Smooth muscle cell (in vitro differentiated cells): ENCODE results near the gene ERF. TPM values are rescaled to one million over a fixed set of nuclear protein-coding genes. Genes with fewer than 3 reads are reported as not detected.

Source experiments
- DNase-seq: peaks from one replicate; lab custom pipeline; 2025; ENCODE audit not compliant: unreplicated experiment; lab: John Stamatoyannopoulos, UW
- H2AFZ ChIP-seq: fragments of 200-600 bp; sonication (generic); 2 replicates; pipeline ENCODE4 v1.6.0; 2016; ENCODE audit warnings: antibody characterized with exemption, low read depth, mild to moderate bottlenecking
- H3F3A ChIP-seq: fragments of 200-600 bp; sonication (generic); 2 replicates; pipeline ENCODE4 v1.6.0; 2017; ENCODE audit warnings: antibody characterized with exemption, low read depth
- H3K27ac ChIP-seq: fragments of 200-600 bp; sonication (generic); 2 replicates; pipeline ENCODE4 v1.5.1; 2016; ENCODE audit warnings: low read depth, mild to moderate bottlenecking
- H3K27me3 ChIP-seq: fragments of 200-600 bp; sonication (generic); 2 replicates; pipeline ENCODE4 v1.6.1; 2016; ENCODE audit warnings: low read depth, mild to moderate bottlenecking
- H3K36me3 ChIP-seq: fragments of 200-600 bp; sonication (generic); 2 replicates; pipeline ENCODE4 v1.5.1; 2016; ENCODE audit warnings: low read depth
- H3K4me1 ChIP-seq: fragments of 200-600 bp; sonication (generic); 2 replicates; pipeline ENCODE4 v1.5.1; 2016; ENCODE audit warnings: low read depth
- H3K4me2 ChIP-seq: fragments of 200-600 bp; sonication (generic); 2 replicates; pipeline ENCODE4 v1.6.0; 2016; ENCODE audit warnings: mild to moderate bottlenecking
- H3K4me3 ChIP-seq: fragments of 200-600 bp; sonication (generic); 2 replicates; pipeline ENCODE4 v1.5.1; 2016; ENCODE audit warnings: mild to moderate bottlenecking
- H3K79me2 ChIP-seq: fragments of 200-600 bp; sonication (generic); 2 replicates; pipeline ENCODE4 v1.6.0; 2016; ENCODE audit warnings: low read depth, mild to moderate bottlenecking
- H3K9ac ChIP-seq: fragments of 200-600 bp; sonication (generic); 2 replicates; pipeline ENCODE4 v1.6.0; 2016; ENCODE audit warnings: low read depth
- H3K9me3 ChIP-seq: fragments of 200-600 bp; sonication (generic); replicated peaks from 2 replicates; pipeline ENCODE4 v1.5.1; 2016; ENCODE audit warnings: low read depth
- H4K20me1 ChIP-seq: fragments of 200-600 bp; sonication (generic); 2 replicates; pipeline ENCODE4 v1.6.0; 2016; ENCODE audit warnings: low read depth
- WGBS: methylation state at CpG from one replicate; pipeline ENCODE4 v1.1.7; 2016; ENCODE audit warnings: low lambda C conversion rate; 5-methylcytosine and 5-hydroxymethylcytosine counted together
- polyA plus RNA-seq: library from polyadenylated mRNA; unstranded; fragments of >200 nt; fragmentation: Nextera tagmentation; extraction: Ambion mirVana; gene quantifications from 2 replicates; pipeline ENCODE4 v1.2.1, GENCODE V29; 2016
- total RNA-seq: library from RNA; depleted of rRNA; stranded (reverse); fragments of >200 nt; gene quantifications from 2 replicates; pipeline ENCODE4 v1.2.3, GENCODE V29; 2014
- TF ChIP-seq, protein P1 (sequence below): fragments of 200-600 bp; sonication (generic); IDR thresholded peaks from 2 replicates; pipeline ENCODE4 v1.5.1; 2017; ENCODE audit warnings: borderline replicate concordance, mild to moderate bottlenecking, antibody characterized with exemption; ENCODE audit not compliant: insufficient read depth, poor library complexity, severe bottlenecking

ERF gene
- total and polyA plus RNA-seq, 2 experiments from 2014 or later: 14.9 to 20.5 TPM

DNA sequence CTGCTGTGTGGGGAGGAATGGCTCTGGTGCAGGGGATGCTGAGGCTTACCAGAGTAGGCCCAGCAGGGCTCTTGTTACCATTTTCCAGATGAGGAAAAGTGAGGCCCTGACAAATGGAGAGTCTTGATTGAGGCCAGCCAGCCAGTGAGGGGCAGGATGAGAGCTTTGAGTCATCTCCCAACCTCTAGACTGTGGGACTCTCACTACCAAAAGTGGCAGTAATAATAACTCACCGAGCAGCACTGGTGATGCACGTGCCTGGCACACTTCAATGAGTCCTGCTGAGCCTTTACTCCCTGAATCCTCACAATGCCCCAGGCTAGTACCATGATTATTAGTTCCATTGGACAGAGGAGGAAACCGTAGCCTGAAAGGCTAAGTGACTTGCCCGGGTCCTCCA, 21.9 kb upstream of the ERF start:
- H3K4me1 ChIP-seq: peaks cover 23% of the 10 kb centered on the region
- peaks cover 36% of the 10 kb centered on the region for H4K20me1 ChIP-seq
- H3K4me3 ChIP-seq: no peak overlapping the region
- H3K9me3 ChIP-seq: no peaks in the 10 kb centered on the region
- no peaks in the 10 kb centered on the region for H3K36me3 ChIP-seq
- H3K4me2 ChIP-seq: no peak overlapping the region
- 81% methylated on average over 4 of the region's 4 CpGs for WGBS
- no peak overlapping the region for H3K9ac ChIP-seq
- no peak for DNase-seq
- H3K79me2 ChIP-seq: peaks cover 26% of the 10 kb centered on the region
- H3K27ac ChIP-seq: no peak overlapping the region
- TF ChIP-seq, protein P1, sequence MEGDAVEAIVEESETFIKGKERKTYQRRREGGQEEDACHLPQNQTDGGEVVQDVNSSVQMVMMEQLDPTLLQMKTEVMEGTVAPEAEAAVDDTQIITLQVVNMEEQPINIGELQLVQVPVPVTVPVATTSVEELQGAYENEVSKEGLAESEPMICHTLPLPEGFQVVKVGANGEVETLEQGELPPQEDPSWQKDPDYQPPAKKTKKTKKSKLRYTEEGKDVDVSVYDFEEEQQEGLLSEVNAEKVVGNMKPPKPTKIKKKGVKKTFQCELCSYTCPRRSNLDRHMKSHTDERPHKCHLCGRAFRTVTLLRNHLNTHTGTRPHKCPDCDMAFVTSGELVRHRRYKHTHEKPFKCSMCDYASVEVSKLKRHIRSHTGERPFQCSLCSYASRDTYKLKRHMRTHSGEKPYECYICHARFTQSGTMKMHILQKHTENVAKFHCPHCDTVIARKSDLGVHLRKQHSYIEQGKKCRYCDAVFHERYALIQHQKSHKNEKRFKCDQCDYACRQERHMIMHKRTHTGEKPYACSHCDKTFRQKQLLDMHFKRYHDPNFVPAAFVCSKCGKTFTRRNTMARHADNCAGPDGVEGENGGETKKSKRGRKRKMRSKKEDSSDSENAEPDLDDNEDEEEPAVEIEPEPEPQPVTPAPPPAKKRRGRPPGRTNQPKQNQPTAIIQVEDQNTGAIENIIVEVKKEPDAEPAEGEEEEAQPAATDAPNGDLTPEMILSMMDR: no peak
- H3K27me3 ChIP-seq: no peaks in the 10 kb centered on the region
- peaks cover 25% of the 10 kb centered on the region for H3F3A ChIP-seq
- H2AFZ ChIP-seq: no peak overlapping the region

GRCh38 chr19:42276284-42276683, 21.4 kb upstream of the ERF start:
- Histone ChIP-seq H3K4me2 (no peak overlapping the region), H3F3A (peaks cover 20% of the 10 kb centered on the region), H3K36me3 (no peaks in the 10 kb centered on the region), H3K9ac (no peak overlapping the region), H4K20me1 (peaks cover 36% of the 10 kb centered on the region), H3K4me1 (peaks cover 17% of the 10 kb centered on the region), H3K27ac (no peak overlapping the region), H3K9me3 (no peaks in the 10 kb centered on the region), H3K27me3 (no peaks in the 10 kb centered on the region), H3K4me3 (no peak overlapping the region), H3K79me2 (peaks cover 31% of the 10 kb centered on the region), H2AFZ (no peak overlapping the region)
- DNase-seq: no peak
- 94% methylated on average over 3 of the region's 3 CpGs for WGBS
- TF ChIP-seq, protein P1: no peak

DNA sequence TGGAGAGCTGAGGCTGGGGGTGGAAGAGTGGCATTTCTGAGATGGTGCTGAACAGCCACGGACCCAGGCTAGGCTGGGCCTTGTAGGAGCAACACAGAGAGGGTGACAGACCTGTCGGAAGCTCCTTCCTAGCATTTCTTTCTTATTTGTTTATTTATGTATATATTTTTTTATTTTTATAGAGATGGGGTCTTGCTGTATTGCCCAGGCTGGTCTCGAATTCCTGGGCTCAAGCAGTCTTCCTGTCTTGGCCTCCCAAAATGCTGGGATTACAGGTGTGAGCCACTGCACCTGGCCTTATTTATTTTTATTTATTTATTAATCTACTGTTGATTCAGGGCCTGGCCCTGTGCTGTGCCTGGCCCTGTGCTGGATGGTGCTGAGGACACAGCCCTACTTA, 20.6 kb upstream of the ERF start:
- Histone ChIP-seq H3K79me2 (peaks cover 39% of the 10 kb centered on the region), H2AFZ (no peak overlapping the region), H3K4me1 (peaks cover 14% of the 10 kb centered on the region), H3K36me3 (no peaks in the 10 kb centered on the region), H3K27ac (no peak overlapping the region), H3K4me3 (no peak overlapping the region), H3F3A (peaks cover 17% of the 10 kb centered on the region), H3K4me2 (no peak overlapping the region), H3K9me3 (no peaks in the 10 kb centered on the region), H3K27me3 (no peaks in the 10 kb centered on the region), H3K9ac (no peak overlapping the region), H4K20me1 (peaks cover 36% of the 10 kb centered on the region)
- DNase-seq: no peak
- 97% methylated on average over 3 of the region's 3 CpGs for WGBS
- TF ChIP-seq, protein P1: no peak

GRCh38 chr19:42275103-42275502, 20.2 kb upstream of the ERF start:
- TF ChIP-seq, protein P1: no peak
- Histone ChIP-seq H3F3A (peaks cover 13% of the 10 kb centered on the region), H4K20me1 (peaks cover 36% of the 10 kb centered on the region), H3K27ac (no peak overlapping the region), H2AFZ (no peak overlapping the region), H3K27me3 (no peaks in the 10 kb centered on the region), H3K36me3 (no peaks in the 10 kb centered on the region), H3K4me3 (no peak overlapping the region), H3K4me2 (no peak overlapping the region), H3K4me1 (peaks cover 18% of the 10 kb centered on the region), H3K79me2 (peaks cover 43% of the 10 kb centered on the region), H3K9me3 (no peaks in the 10 kb centered on the region), H3K9ac (no peak overlapping the region)
- no peak for DNase-seq
- 95% methylated on average over 7 of the region's 7 CpGs for WGBS
